Measurements from ENCODE around the gene FSIP1. TPM values are rescaled to one million over a fixed set of nuclear protein-coding genes. Genes with fewer than 3 reads are reported as not detected.

Gene FSIP1
- total RNA-seq, 4 donors from 2014 or later, result 1.9 to 8.6 (median 5.6) TPM; not detected in 1

DNA sequence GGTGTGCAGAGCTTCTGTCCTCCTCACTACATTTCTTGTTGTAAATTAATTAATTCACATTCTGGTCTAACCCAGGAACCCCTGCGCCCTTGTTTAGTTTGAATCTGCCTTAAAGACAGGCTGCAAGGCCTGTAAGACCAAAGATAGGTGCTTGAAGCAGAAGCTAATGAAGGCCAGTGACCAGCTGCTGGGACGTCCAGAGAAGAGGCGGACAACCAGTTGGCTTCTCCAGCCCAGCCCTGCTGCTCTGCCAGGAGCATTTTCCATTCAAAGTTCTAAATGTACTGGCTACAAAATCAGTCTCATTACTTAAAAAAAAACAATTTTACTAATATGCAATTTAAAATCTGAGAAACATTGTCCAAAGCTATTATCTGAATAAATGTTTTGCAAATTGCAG is 43.6 kb downstream of the FSIP1 start:
- TF ChIP-seq POLR2AphosphoS5 (IDR thresholded peaks at IDR 0.05) (no peak), POLR2A (IDR thresholded peaks at IDR 0.05) (no peak), CTCF (IDR thresholded peaks at IDR 0.05) (no peak), EP300 (IDR thresholded peaks at IDR 0.05; ENCODE audit: low read depth) (no peak)
- 97 to 100% methylated on average over 1 to 3 of the region's 3 CpGs for WGBS, 2 donors (ENCODE audit: low coverage in 1 of 2)

DNA sequence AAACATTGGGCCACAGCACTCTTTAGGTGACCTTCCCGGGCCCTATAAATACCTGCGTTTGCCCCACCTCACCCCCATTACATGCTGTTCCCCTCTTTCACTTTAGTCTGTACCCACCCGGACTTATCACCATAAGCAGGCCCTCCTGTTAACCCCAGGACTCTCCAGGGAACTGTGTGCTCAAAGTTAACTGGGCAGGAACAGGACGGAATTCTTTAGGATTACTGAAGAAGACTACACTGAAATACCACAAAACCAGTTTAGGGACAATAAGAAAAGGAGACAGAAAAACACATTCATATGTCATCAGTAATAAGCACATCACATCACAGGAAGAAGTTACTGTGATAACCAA is 45.5 kb downstream of the FSIP1 start:
- intact Hi-C loops (cut with DNase I; ENCODE audit: low total_unique reads) (no loop called here), in situ Hi-C loops (cut with MboI; ENCODE audit: low pct_ligation_motif_present in 1 of 4, low pct_unique_long_range_greater_than_20kb in 1 of 4, low sequenced_read_pairs in 3 of 4) (no loop called here)
- H3K27me3 ChIP-seq, result no peaks in the 10 kb centered on the region
- H3K27ac ChIP-seq, result no peak overlapping the region
- WGBS, 2 donors (ENCODE audit: low coverage in 1 of 2), result 60 to 69% methylated on average over 3 to 4 of the region's 4 CpGs
- no peaks in the 10 kb centered on the region for H3K36me3 ChIP-seq
- no peak for TF ChIP-seq POLR2A (IDR thresholded peaks at IDR 0.05)
- TF ChIP-seq POLR2AphosphoS5 (IDR thresholded peaks at IDR 0.05), result no peak
- no peak for TF ChIP-seq CTCF (IDR thresholded peaks at IDR 0.05)
- TF ChIP-seq EP300 (IDR thresholded peaks at IDR 0.05; ENCODE audit: low read depth), result no peak
- H3K9me3 ChIP-seq, result no peaks in the 10 kb centered on the region
- peaks cover 0 to 18% (median 7%) of the 10 kb centered on the region in 4 donors for H3K4me1 ChIP-seq
- DNase-seq, result no peak
- H3K4me3 ChIP-seq, result no peak overlapping the region

More for the DNA sequence above, 43.6 kb downstream of the FSIP1 start:
- no peak overlapping the region for H3K27ac ChIP-seq
- in situ Hi-C loops (cut with MboI; ENCODE audit: low pct_ligation_motif_present in 1 of 4, low pct_unique_long_range_greater_than_20kb in 1 of 4, low sequenced_read_pairs in 3 of 4), result no loop called here
- DNase-seq, result no peak
- no peaks in the 10 kb centered on the region for H3K9me3 ChIP-seq
- no peaks in the 10 kb centered on the region for H3K36me3 ChIP-seq
- H3K4me3 ChIP-seq, result no peak overlapping the region
- intact Hi-C loops (cut with DNase I; ENCODE audit: low total_unique reads), result no loop called here
- no peaks in the 10 kb centered on the region for H3K27me3 ChIP-seq
- peaks cover 0 to 18% (median 7%) of the 10 kb centered on the region in 4 donors for H3K4me1 ChIP-seq

GRCh38 chr15:39736412-39737195 is 46.0 kb downstream of the FSIP1 start:
- Histone ChIP-seq H3K9me3 (no peaks in the 10 kb centered on the region), H3K4me1 (peaks cover 0 to 18% (median 7%) of the 10 kb centered on the region in 4 donors), H3K27me3 (no peaks in the 10 kb centered on the region), H3K36me3 (no peaks in the 10 kb centered on the region), H3K27ac (no peak overlapping the region), H3K4me3 (no peak overlapping the region)
- intact Hi-C loops (cut with DNase I; ENCODE audit: low total_unique reads) (no loop called here), in situ Hi-C loops (cut with MboI; ENCODE audit: low pct_ligation_motif_present in 1 of 4, low pct_unique_long_range_greater_than_20kb in 1 of 4, low sequenced_read_pairs in 3 of 4) (no loop called here)
- 83 to 85% methylated on average over 5 to 6 of the region's 6 CpGs for WGBS, 2 donors (ENCODE audit: low coverage in 1 of 2)
- TF ChIP-seq CTCF (IDR thresholded peaks at IDR 0.05) (no peak), EP300 (IDR thresholded peaks at IDR 0.05; ENCODE audit: low read depth) (no peak), POLR2AphosphoS5 (IDR thresholded peaks at IDR 0.05) (no peak), POLR2A (IDR thresholded peaks at IDR 0.05) (no peak)
- DNase-seq, result no peak

DNA sequence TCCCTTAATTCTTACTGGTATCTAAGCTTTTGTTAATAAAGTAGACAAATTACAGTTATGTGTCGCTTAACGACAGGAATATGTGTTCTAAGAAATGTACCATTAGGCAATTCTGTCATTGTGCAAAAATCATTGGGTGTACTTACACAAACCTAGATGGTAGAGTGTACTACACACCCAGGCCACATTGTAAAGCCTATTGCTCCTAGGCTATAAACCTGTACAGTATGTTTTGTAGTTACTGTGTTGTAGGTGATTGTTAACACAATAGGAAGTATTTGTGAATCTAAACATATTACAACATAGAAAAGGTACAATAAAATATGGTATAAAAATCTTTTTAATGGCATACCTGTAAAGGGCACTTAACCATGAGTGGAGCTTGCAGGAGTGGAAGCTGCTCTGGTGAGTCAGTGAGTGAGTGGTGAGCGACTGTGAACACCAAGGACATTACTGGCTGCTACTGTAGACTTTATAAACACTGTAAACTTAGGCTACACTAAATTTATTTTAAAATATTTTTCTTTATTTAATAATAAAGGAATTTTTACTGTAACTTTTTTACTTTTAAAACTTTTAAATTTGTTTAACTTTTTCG is 47.4 kb downstream of the FSIP1 start:
- Histone ChIP-seq H3K9me3 (no peaks in the 10 kb centered on the region), H3K4me3 (no peak overlapping the region), H3K27ac (peak overlapping the region in 2 of 4 donors; percentile 19 to 46), H3K4me1 (peaks cover 0 to 26% (median 7%) of the 10 kb centered on the region in 4 donors), H3K36me3 (no peaks in the 10 kb centered on the region), H3K27me3 (no peaks in the 10 kb centered on the region)
- intact Hi-C loops (cut with DNase I; ENCODE audit: low total_unique reads), result no loop called here
- peak; percentile 52 for DNase-seq
- WGBS, 2 donors (ENCODE audit: low coverage in 1 of 2), result 53 to 61% methylated on average over 4 of the region's 4 CpGs
- TF ChIP-seq POLR2AphosphoS5 (IDR thresholded peaks at IDR 0.05), result peak in 2 of 3 donors; percentile 17 to 60
- no peak for TF ChIP-seq CTCF (IDR thresholded peaks at IDR 0.05)
- in situ Hi-C loops (cut with MboI; ENCODE audit: low pct_ligation_motif_present in 1 of 4, low pct_unique_long_range_greater_than_20kb in 1 of 4, low sequenced_read_pairs in 3 of 4), result no loop called here
